Stomach (tissue), 9 donors: ENCODE results near the gene PARD3. TPM values are rescaled to one million over a fixed set of nuclear protein-coding genes. Genes with fewer than 3 reads are reported as not detected.

Experiments
- DNase-seq, 2 donors: peaks; one replicate each; pipeline versions ENCODE4 v3.0.0 to v3.0.0-alpha.2; 2013 to 2019
- H3K27ac ChIP-seq, 5 donors: fragments of 200-600 bp in 4 of 5; sonication (generic) in 4 of 5; one replicate each; pipeline ENCODE4 v1.5.1; 2013 to 2019; ENCODE audit warnings: mild to moderate bottlenecking in 1 of 5, moderate library complexity in 1 of 5
- H3K27me3 ChIP-seq, 3 donors: fragments of 200-600 bp; sonication (generic); one replicate each; pipeline ENCODE4 v1.5.1; 2017 to 2019; ENCODE audit warnings: mixed run types in 1 of 3
- H3K36me3 ChIP-seq, 4 donors: fragments of 200-600 bp; sonication (generic); 1 replicate in 3 of 4; 2 replicates in 1 of 4; pipeline ENCODE4 v1.5.1; 2016 to 2019
- H3K4me1 ChIP-seq, 4 donors: fragments of 200-600 bp; sonication (generic); one replicate each; pipeline ENCODE4 v1.5.1; 2016 to 2019
- H3K4me3 ChIP-seq, 4 donors: fragments of 200-600 bp; sonication (generic) in 3 of 4; one replicate each; pipeline ENCODE4 v1.5.1; 2016 to 2019; ENCODE audit warnings: mild to moderate bottlenecking in 1 of 4
- H3K9me3 ChIP-seq, 4 donors: fragments of 200-600 bp; sonication (generic); one replicate each; pipeline ENCODE4 v1.5.1; 2016 to 2019
- CTCF ChIP-seq, 7 experiments: fragments of 450-650 bp in 4 of 7; fragments of 200-600 bp in 3 of 7; sonication (generic) in 3 of 7; IDR thresholded peaks; one replicate each; pipeline ENCODE4 v1.5.1; 2016 to 2019; ENCODE audit warnings: antibody characterized with exemption in 7 of 7, control low read depth in 2 of 7, mild to moderate bottlenecking in 1 of 7
- EP300 ChIP-seq: sonication (generic); formaldehyde crosslinking; IDR thresholded peaks from one replicate; pipeline ENCODE4 v1.6.1; 2017; ENCODE audit warnings: antibody characterized with exemption
- POLR2A ChIP-seq, 4 donors: fragments of 450-650 bp; IDR thresholded peaks; one replicate each; pipeline ENCODE4 v1.6.1; 2016; ENCODE audit warnings: antibody characterized with exemption in 4 of 4, control low read depth in 2 of 4, mild to moderate bottlenecking in 1 of 4, moderate library complexity in 1 of 4
- POLR2AphosphoS5 ChIP-seq, 3 donors: sonication (generic); formaldehyde crosslinking; IDR thresholded peaks; one replicate each; pipeline ENCODE4 v1.6.1; 2016; ENCODE audit warnings: antibody characterized with exemption in 3 of 3
- WGBS, 5 donors: extraction: QIAGEN DNeasy Blood & Tissue Kit in 3 of 5; methylation state at CpG; one replicate each; pipeline versions ENCODE4 v1.1.5 to v1.1.7; 2013 to 2018; 5-methylcytosine and 5-hydroxymethylcytosine counted together
- intact Hi-C: fragments of 100-400 bp; cut with DNase I; formaldehyde crosslinking; loops from one replicate; pipeline ENCODE4 v1.15.1; 2023; ENCODE audit warnings: low total_unique reads
- polyA plus RNA-seq, 3 donors: library from polyadenylated mRNA; stranded (reverse); fragments of 200-250 nt; gene quantifications; one replicate each; pipeline ENCODE4 v1.2.3, GENCODE V29; 2013
- total RNA-seq, 5 donors: library from RNA; depleted of rRNA; stranded (reverse); fragments of >200 nt; gene quantifications; one replicate each; pipeline versions ENCODE4 v1.1.0 to v1.2.3, GENCODE V29; 2014 to 2016
- donor health status: healthy with polysubstance abuse.
- donor health status: Bipolar disorder and iron deficiency.
- donor health status: healthy.

Gene PARD3
- total and polyA plus RNA-seq, 8 donors = 13.7 to 118 (median 31.8) TPM

GRCh38 chr10:34187201-34187600, 627.9 kb downstream of the PARD3 start:
- intact Hi-C loops = no loop called here

GRCh38 chr10:34186745-34187144, 628.4 kb downstream of the PARD3 start:
- 79 to 95% (median 89%) methylated on average over 3 of the region's 3 CpGs for WGBS, 5 donors
- intact Hi-C loops = no loop called here
- H3K36me3 ChIP-seq = no peaks in the 10 kb centered on the region
- no peak for DNase-seq
- H3K9me3 ChIP-seq = no peaks in the 10 kb centered on the region
- no peak overlapping the region for H3K4me3 ChIP-seq
- no peak for TF ChIP-seq CTCF (IDR thresholded peaks at IDR 0.05)
- no peak for TF ChIP-seq POLR2AphosphoS5 (IDR thresholded peaks at IDR 0.05)
- TF ChIP-seq EP300 = no peak
- TF ChIP-seq POLR2A (IDR thresholded peaks at IDR 0.05) = no peak
- H3K27me3 ChIP-seq = no peaks in the 10 kb centered on the region
- H3K4me1 ChIP-seq = peaks cover 4 to 22% (median 14%) of the 10 kb centered on the region in 4 donors
- no peak overlapping the region for H3K27ac ChIP-seq

More at GRCh38 chr10:34187201-34187600, 627.9 kb downstream of the PARD3 start:
- WGBS, 5 donors = 66 to 87% (median 82%) methylated on average over 1 of the region's 1 CpG
- Histone ChIP-seq H3K4me3 (no peak overlapping the region), H3K27me3 (no peaks in the 10 kb centered on the region), H3K4me1 (peaks cover 4 to 17% (median 12%) of the 10 kb centered on the region in 4 donors), H3K9me3 (no peaks in the 10 kb centered on the region), H3K27ac (no peak overlapping the region), H3K36me3 (no peaks in the 10 kb centered on the region)
- TF ChIP-seq EP300 (no peak), CTCF (IDR thresholded peaks at IDR 0.05) (no peak), POLR2AphosphoS5 (IDR thresholded peaks at IDR 0.05) (no peak), POLR2A (IDR thresholded peaks at IDR 0.05) (no peak)
- no peak for DNase-seq

GRCh38 chr10:34185998-34186397, 629.1 kb downstream of the PARD3 start:
- Histone ChIP-seq H3K4me3 (no peak overlapping the region), H3K36me3 (no peaks in the 10 kb centered on the region), H3K9me3 (no peaks in the 10 kb centered on the region), H3K4me1 (peaks cover 4 to 29% (median 16%) of the 10 kb centered on the region in 4 donors), H3K27ac (no peak overlapping the region), H3K27me3 (no peaks in the 10 kb centered on the region)
- 70 to 88% (median 80%) methylated on average over 6 to 7 of the region's 7 CpGs for WGBS, 5 donors
- TF ChIP-seq POLR2AphosphoS5 (IDR thresholded peaks at IDR 0.05) = no peak
- TF ChIP-seq POLR2A (IDR thresholded peaks at IDR 0.05) = no peak
- no peak for TF ChIP-seq CTCF (IDR thresholded peaks at IDR 0.05)
- TF ChIP-seq EP300 = no peak
- DNase-seq = no peak
- intact Hi-C loops = no loop called here

- intact Hi-C loops = no loop called here
- DNase-seq = no peak
- no peaks in the 10 kb centered on the region for H3K27me3 ChIP-seq
- 31 to 50% (median 34%) methylated on average over 1 of the region's 1 CpG for WGBS, 5 donors
- no peaks in the 10 kb centered on the region for H3K36me3 ChIP-seq
- H3K4me3 ChIP-seq = no peak overlapping the region
- H3K27ac ChIP-seq = no peak overlapping the region
- peaks cover 4 to 30% (median 16%) of the 10 kb centered on the region in 4 donors for H3K4me1 ChIP-seq
- no peaks in the 10 kb centered on the region for H3K9me3 ChIP-seq
- TF ChIP-seq EP300 (no peak), POLR2A (IDR thresholded peaks at IDR 0.05) (no peak), CTCF (IDR thresholded peaks at IDR 0.05) (no peak), POLR2AphosphoS5 (IDR thresholded peaks at IDR 0.05) (no peak)
Measured at GRCh38 chr10:34184939-34185386, 630.1 kb downstream of the PARD3 start.
